Left lung (tissue), 10 donors: ENCODE measurements around the gene ALG1L2. TPM values are rescaled to one million over a fixed set of nuclear protein-coding genes. Genes with fewer than 3 reads are reported as not detected.
"Not testable (repeated sequence)": the region's sequence is repeated elsewhere in the genome, so short reads cannot be mapped to it uniquely, and the experiment has no call there.

ENCODE experiments used
- ATAC-seq: fragments of 200-7000 bp; cut with Tn5 transposase; one replicate; pipeline ENCODE4 v1.9.1; 2020; ENCODE audit warnings: moderate library complexity
- DNase-seq, 4 donors: peaks; one replicate each; pipeline ENCODE4 v3.0.0-alpha.2; 2013 to 2020
- H3K27ac ChIP-seq, 2 donors: fragments of 200-600 bp; sonication (generic) in 1 of 2; one replicate each; pipeline versions ENCODE4 v1.5.0 to v1.8.0; 2020 to 2021
- H3K27me3 ChIP-seq, 2 donors: fragments of 200-600 bp; sonication (generic) in 1 of 2; one replicate each; pipeline versions ENCODE4 v1.5.0 to v1.8.0; 2020 to 2021
- H3K36me3 ChIP-seq, 2 donors: fragments of 200-600 bp; sonication (generic) in 1 of 2; one replicate each; pipeline versions ENCODE4 v1.5.0 to v1.8.0; 2020 to 2021
- H3K4me1 ChIP-seq, 2 donors: fragments of 200-600 bp; one replicate each; pipeline ENCODE4 v1.8.0; 2021
- H3K4me3 ChIP-seq, 2 donors: fragments of 200-600 bp; sonication (generic) in 1 of 2; one replicate each; pipeline versions ENCODE4 v1.5.0 to v1.8.0; 2020 to 2021; ENCODE audit warnings: mild to moderate bottlenecking in 1 of 2
- H3K9me3 ChIP-seq, 2 donors: fragments of 200-600 bp; sonication (generic) in 1 of 2; one replicate each; pipeline versions ENCODE4 v1.5.0 to v1.8.0; 2020 to 2021
- CTCF ChIP-seq, 2 donors: fragments of 200-600 bp; sonication (generic) in 1 of 2; IDR thresholded peaks; one replicate each; pipeline versions ENCODE4 v1.5.0 to v1.8.0; 2021; ENCODE audit warnings: antibody characterized with exemption in 2 of 2
- intact Hi-C, 2 donors: fragments of 100-400 bp; cut with DNase I; formaldehyde crosslinking; loops; one replicate each; pipeline versions ENCODE4 v1.11.2 to v1.14.2; 2022
- polyA plus RNA-seq, 6 donors: library from polyadenylated mRNA; unstranded; fragments of 120-200 nt; gene quantifications; one replicate each; pipeline ENCODE4 v1.2.1, GENCODE V29; 2013; ENCODE audit not compliant: insufficient read length in 6 of 6
- total RNA-seq, 2 donors: library from RNA; stranded (reverse); fragmentation: NEBNext Ultra II Directional; extraction: Animal tissue kit (Norgen Biotek cat#: 25700); gene quantifications; one replicate each; pipeline ENCODE4 v1.2.1, GENCODE V29; 2021
- donor health status: DM: no; HTN: yes; CAD: no.
- donor health status: DM: no; HTN: no; CAD: no.

Gene ALG1L2
- total and polyA plus RNA-seq, 8 donors = 0.64 to 5.4 (median 3.2) TPM

GRCh38 chr3:130108836-130109585 lies 27.4 kb downstream of the ALG1L2 start:
- H3K36me3 ChIP-seq, H3K4me3 ChIP-seq, intact Hi-C loops, H3K27ac ChIP-seq, DNase-seq, H3K9me3 ChIP-seq, H3K27me3 ChIP-seq, ATAC-seq: not testable (repeated sequence)
- H3K4me1 ChIP-seq = peaks cover 0 to 19% of the 10 kb centered on the region in 2 donors

- Histone ChIP-seq H3K4me1 (peaks cover 0 to 19% of the 10 kb centered on the region in 2 donors), H3K27ac (peak overlapping the region; percentile 56 to 83), H3K4me3 (peak overlapping the region; percentile 75 to 80)
- H3K9me3 ChIP-seq, intact Hi-C loops, DNase-seq, H3K27me3 ChIP-seq, H3K36me3 ChIP-seq, ATAC-seq: not testable (repeated sequence)
Observed at GRCh38 chr3:130110386-130111169, 28.9 kb downstream of the ALG1L2 start.

DNA sequence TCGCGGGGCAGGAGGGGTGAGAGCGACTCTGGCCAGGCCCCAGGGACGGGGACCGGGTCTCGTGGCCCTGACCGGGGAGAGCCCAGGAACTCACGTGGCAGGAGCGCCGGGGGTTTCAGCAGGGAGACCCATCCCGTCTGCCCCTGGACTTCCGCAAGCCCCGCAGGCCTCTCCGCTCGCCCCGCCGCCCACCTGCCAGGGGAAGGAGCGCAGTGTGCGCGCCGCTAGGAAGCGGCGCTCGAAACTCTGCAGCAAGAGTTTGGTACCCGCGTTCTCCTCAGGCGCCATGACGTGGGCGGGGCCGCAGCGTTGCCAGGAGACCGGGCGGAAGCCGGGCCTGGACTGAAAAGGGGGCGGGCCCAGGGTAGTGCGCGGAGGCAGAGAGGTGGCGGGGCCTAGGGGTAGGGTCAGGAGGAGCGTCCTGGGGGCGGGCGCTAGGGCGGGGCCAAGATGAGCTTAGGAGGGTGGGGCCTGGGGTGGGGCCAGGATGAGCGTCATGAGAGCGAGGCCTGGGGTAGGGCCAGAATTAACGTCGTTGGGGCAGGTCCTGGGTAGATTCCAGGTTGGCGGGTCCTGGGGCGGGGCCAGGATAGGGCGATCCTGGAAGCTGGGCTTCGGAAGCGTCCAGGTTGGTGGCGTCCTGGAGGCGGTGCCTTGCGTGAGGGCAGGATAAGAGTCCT lies 29.7 kb downstream of the ALG1L2 start:
- Histone ChIP-seq H3K27me3 (no peaks in the 10 kb centered on the region), H3K4me3 (peak overlapping the region; percentile 75 to 80), H3K36me3 (no peaks in the 10 kb centered on the region), H3K27ac (peak overlapping the region; percentile 56 to 83), H3K9me3 (no peaks in the 10 kb centered on the region), H3K4me1 (peaks cover 0 to 19% of the 10 kb centered on the region in 2 donors)
- intact Hi-C loops = no loop called here
- ATAC-seq (peak; percentile 100), DNase-seq (peak; percentile 98 to 100 (median 100))
- TF ChIP-seq CTCF (IDR thresholded peaks at IDR 0.05) = no peak

DNA sequence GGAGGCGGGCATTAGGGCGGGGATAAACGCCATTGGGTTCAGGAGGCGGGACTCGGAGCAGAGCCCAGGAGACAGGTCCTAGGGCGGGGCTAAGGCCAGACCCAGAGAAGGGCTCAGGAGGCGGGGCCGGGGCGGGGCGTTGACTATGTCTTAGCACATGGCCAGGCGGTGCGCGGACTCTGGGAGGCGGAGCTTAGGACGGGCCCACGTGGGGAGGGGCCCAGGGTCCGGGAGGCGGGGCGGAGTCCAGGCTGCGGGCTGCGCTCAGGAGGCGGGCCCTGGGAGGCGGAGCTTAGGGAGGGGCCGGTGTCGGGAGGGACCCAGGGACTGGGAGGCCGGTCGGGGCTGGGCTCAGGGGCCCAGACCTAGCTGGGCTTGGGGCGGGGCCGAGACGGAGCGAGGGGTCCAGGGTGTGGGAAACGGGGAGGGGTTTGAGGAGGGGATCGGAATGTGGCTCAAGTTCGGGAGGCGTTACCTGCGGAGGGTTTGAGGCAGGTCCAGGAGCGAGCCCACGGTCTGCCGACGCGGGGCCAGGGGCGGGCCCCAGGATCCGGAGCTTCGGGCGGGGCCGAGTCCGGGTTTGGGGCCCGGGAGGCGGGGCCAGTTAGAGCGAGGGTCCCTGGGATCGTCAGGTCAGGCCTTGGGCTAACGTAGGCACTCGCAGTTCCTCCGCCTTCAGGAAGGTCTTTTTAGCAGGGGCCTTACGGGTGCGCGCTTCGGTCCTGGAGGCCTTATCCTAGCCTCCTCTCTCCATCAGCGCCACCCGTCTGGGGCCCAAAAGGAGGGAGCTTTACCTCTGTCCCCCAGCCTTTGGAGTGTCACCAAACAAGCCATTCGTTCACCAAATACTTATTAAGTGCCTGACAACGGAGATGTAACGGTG lies 30.5 kb downstream of the ALG1L2 start:
- ATAC-seq (peak; percentile 64), DNase-seq (peak; percentile 90 to 100 (median 98))
- Histone ChIP-seq H3K4me1 (peaks cover 0 to 19% of the 10 kb centered on the region in 2 donors), H3K4me3 (peak overlapping the region; percentile 60 to 75), H3K27ac (peak overlapping the region; percentile 80 to 83)
- intact Hi-C loops, H3K36me3 ChIP-seq, H3K9me3 ChIP-seq, H3K27me3 ChIP-seq: not testable (repeated sequence)

GRCh38 chr3:130112748-130113073 lies 31.1 kb downstream of the ALG1L2 start:
- intact Hi-C loops, DNase-seq, H3K27me3 ChIP-seq, H3K36me3 ChIP-seq, H3K9me3 ChIP-seq: not testable (repeated sequence)
- Histone ChIP-seq H3K4me3 (peak overlapping the region; percentile 60 to 75), H3K4me1 (peaks cover 0 to 19% of the 10 kb centered on the region in 2 donors), H3K27ac (peak overlapping the region; percentile 80 to 83)
- ATAC-seq = peak; percentile 10

- DNase-seq, H3K27ac ChIP-seq, H3K9me3 ChIP-seq, intact Hi-C loops, H3K36me3 ChIP-seq, ATAC-seq, H3K27me3 ChIP-seq, H3K4me3 ChIP-seq: not testable (repeated sequence)
- H3K4me1 ChIP-seq = peaks cover 0 to 13% of the 10 kb centered on the region in 2 donors
Observed at GRCh38 chr3:130115400-130115799, 33.8 kb downstream of the ALG1L2 start.

- no peaks in the 10 kb centered on the region for H3K9me3 ChIP-seq
- intact Hi-C loops = no loop called here
- H3K27me3 ChIP-seq = no peaks in the 10 kb centered on the region
- no peak for TF ChIP-seq CTCF (IDR thresholded peaks at IDR 0.05)
- peaks cover 0 to 3% of the 10 kb centered on the region in 2 donors for H3K4me1 ChIP-seq
- H3K27ac ChIP-seq = no peak overlapping the region
- ATAC-seq (no peak), DNase-seq (no peak)
- H3K4me3 ChIP-seq = no peak overlapping the region
- no peaks in the 10 kb centered on the region for H3K36me3 ChIP-seq
Observed at GRCh38 chr3:130117933-130118332, 36.3 kb downstream of the ALG1L2 start.

DNA sequence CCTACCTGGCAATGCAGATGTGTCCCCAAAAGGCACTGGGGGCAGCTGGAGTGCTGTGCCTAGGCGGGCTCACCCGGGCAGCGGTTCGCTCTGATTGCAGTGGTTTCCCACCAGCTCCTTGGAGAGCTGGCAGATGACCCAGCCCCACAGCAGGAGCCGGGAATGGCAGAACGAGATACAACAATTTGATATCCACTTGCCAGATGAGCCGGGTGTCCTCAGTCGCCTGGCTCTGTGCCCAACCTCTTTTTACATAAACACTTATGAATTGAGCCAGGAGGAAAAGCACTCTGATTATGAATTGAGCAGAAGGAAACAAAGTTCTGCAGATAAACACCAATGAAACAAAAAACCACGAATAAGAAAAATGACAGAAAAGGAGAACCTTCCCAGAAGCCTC lies 38.2 kb downstream of the ALG1L2 start:
- H3K4me1 ChIP-seq, intact Hi-C loops, ATAC-seq, H3K36me3 ChIP-seq, H3K27ac ChIP-seq, H3K27me3 ChIP-seq, H3K4me3 ChIP-seq, H3K9me3 ChIP-seq: not testable (repeated sequence)
- DNase-seq = peak in 1 of 4 donors; percentile 58

GRCh38 chr3:130120291-130120690 lies 38.7 kb downstream of the ALG1L2 start:
- ATAC-seq = not testable (repeated sequence)

More at GRCh38 chr3:130120291-130120690, 38.7 kb downstream of the ALG1L2 start:
- DNase-seq, H3K4me1 ChIP-seq, intact Hi-C loops, H3K9me3 ChIP-seq, H3K27me3 ChIP-seq, H3K27ac ChIP-seq, H3K4me3 ChIP-seq, H3K36me3 ChIP-seq: not testable (repeated sequence)
